Measurements from ENCODE around the gene AREL1.
A peak's percentile ranks its signal among the peaks of the same experiment; 100 is the strongest.

AREL1 gene

DNA sequence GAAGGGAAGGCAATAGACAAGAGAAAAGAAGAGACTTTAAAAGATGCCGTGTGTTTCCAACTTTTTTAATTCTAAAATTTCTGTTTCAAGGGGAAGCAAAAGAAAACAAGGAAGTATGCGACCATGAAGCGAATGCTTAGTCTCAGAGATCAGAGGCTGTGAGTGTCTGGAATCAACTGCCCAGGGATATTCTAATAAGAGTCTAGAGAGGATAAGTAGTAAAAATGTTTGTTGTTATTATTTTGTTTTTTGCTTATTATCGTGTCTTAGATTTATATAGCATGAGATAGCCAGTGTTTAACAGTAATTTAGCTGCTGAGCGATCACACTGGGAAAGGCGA, 485 bp upstream of the AREL1 start:
- Mint-ChIP-seq H3K4me3 (peak overlapping the region; percentile 98), H3K27me3 (no peaks in the 10 kb centered on the region), H3K27ac (peak overlapping the region; percentile 97), H3K9me3 (no peaks in the 10 kb centered on the region), H3K4me1 (ENCODE audit: low read depth) (peaks cover 54% of the 10 kb centered on the region), H3K36me3 (ENCODE audit: low read depth) (peaks cover 54% of the 10 kb centered on the region)
- DNase-seq = no peak

DNA sequence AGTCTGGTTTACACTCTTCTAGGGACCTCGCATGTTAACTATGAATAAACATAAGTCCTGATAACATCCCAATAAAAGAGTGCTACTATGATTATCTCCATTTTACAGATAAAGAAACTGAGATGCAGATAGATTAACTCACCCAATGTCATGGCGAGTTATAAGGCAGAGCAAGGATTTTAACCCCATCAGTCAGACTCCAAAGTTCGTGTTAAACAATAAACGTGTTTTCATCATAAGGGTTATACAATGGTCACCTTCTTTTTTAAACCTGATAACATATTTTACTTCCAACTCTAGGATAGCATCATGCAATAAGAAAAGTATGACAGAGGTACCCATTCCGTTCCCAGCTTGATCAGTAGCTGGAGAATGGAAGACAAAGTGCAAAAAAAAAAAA, 1.2 kb downstream of the AREL1 start:
- Mint-ChIP-seq H3K4me3 (peak overlapping the region; percentile 98), H3K9me3 (no peaks in the 10 kb centered on the region), H3K36me3 (ENCODE audit: low read depth) (peaks cover 40% of the 10 kb centered on the region), H3K27ac (no peak overlapping the region), H3K4me1 (ENCODE audit: low read depth) (peaks cover 59% of the 10 kb centered on the region), H3K27me3 (no peaks in the 10 kb centered on the region)
- no peak for DNase-seq

DNA sequence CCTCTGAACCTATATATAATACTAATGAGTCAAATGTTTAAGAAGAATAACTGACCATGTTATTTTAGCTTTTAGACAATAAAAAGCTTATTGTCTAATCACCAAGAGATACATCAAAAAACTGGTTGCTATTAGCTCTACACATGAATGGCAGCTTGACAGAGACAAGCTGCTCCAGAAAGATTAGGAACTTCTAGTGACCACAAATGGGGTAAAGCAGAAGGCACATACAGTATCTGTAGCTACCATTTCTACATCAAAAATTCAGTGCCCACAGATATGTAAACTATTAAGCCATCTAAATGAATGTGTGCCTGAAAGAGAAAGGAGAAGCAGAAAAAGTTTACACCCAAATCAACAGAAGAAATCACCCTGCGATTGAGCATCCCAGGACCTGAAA, 2.4 kb downstream of the AREL1 start:
- H3K27me3 Mint-ChIP-seq = no peaks in the 10 kb centered on the region
- H3K27ac Mint-ChIP-seq = no peak overlapping the region
- peak overlapping the region; percentile 18 for H3K4me3 Mint-ChIP-seq
- H3K9me3 Mint-ChIP-seq = no peaks in the 10 kb centered on the region
- peaks cover 62% of the 10 kb centered on the region for H3K4me1 Mint-ChIP-seq (ENCODE audit: low read depth)
- peaks cover 30% of the 10 kb centered on the region for H3K36me3 Mint-ChIP-seq (ENCODE audit: low read depth)
- DNase-seq = no peak

DNA sequence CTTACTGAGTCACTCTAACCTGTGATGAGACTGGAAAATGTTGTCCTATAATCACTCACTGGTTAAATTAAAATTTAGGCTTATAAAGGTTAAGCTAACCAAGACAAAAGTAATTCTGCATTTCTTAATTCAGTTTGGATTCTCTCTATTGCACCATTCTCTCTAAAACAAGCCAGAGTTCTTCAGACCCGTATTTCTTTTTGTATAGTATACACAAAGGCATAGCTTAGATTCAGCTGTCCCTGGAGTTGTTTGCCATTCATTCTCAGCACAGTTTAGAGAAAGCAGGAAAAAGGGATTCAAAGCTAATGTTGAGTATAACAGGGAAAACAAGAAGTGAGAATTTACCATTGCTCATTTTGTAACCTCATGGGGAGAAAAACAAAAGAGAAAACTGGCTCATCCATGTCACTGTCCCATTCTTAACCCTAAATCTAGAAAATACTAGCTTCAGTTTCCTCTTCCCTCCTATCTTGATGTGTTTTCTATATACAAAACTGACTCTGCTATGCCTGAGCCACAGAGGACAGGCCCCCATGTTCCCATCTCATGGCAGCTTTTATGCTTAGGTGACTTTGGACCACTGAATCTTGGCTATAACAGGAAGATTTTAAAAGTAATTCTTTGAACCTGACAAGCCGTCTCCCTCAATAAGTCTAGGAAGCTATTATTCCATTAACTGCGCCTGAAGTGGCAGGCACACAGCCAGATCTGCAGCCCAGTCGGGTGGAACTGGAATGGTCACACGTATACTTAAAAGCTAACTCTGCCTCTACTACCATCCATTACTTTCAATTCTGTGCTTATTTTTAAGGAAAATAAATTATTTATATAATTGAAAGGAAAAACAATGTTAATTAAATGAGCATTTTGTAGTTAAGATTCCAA, 7.0 kb downstream of the AREL1 start:
- peaks cover 6% of the 10 kb centered on the region for H3K9me3 Mint-ChIP-seq
- peaks cover 53% of the 10 kb centered on the region for H3K4me1 Mint-ChIP-seq (ENCODE audit: low read depth)
- no peak for DNase-seq
- no peak overlapping the region for H3K4me3 Mint-ChIP-seq
- no peak overlapping the region for H3K27ac Mint-ChIP-seq
- peaks cover 31% of the 10 kb centered on the region for H3K36me3 Mint-ChIP-seq (ENCODE audit: low read depth)
- H3K27me3 Mint-ChIP-seq = no peaks in the 10 kb centered on the region

DNA sequence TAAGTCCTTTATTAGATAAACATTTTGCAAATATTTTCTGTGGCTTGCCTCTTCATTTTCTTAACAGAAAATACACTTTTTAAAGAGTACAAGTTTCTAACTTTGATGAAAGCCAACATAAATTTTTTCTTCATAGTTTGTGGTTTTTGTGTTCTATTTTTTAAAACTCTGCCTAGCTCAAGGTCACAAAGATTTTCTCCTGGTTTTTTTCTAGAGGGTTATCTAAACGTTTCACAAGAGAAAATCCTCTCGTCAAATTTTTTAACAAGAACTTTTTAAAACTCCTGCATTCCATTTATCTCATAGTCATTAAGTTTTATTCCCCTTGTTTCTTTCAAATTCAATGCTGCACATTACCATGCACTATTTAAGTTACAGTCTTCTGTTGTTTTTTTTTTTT, 8.2 kb downstream of the AREL1 start:
- H3K4me1 Mint-ChIP-seq (ENCODE audit: low read depth) = peaks cover 47% of the 10 kb centered on the region
- DNase-seq = no peak
- peaks cover 6% of the 10 kb centered on the region for H3K9me3 Mint-ChIP-seq
- H3K36me3 Mint-ChIP-seq (ENCODE audit: low read depth) = peaks cover 38% of the 10 kb centered on the region
- no peak overlapping the region for H3K27ac Mint-ChIP-seq
- H3K4me3 Mint-ChIP-seq = no peak overlapping the region
- no peaks in the 10 kb centered on the region for H3K27me3 Mint-ChIP-seq

DNA sequence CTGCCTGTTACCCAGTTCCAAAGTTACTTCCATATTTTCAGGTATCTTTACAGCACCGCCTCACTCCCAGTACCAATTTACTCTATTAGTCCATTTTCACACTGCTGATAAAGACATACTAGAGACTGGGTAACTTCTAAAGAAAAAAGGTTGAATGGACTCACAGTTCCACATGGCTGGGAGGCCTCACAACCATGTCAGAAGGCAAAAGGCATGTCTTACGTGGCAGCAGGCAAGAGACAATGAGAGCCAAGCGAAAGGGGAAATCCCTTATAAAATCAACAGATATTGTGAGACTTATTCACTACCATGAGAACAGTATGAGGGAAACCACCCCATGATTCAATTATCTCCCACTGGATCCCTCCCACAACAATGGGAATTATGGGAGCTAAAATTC, 9.8 kb downstream of the AREL1 start:
- Mint-ChIP-seq H3K36me3 (ENCODE audit: low read depth) (peaks cover 45% of the 10 kb centered on the region), H3K4me3 (no peak overlapping the region), H3K27ac (no peak overlapping the region), H3K27me3 (no peaks in the 10 kb centered on the region), H3K9me3 (peaks cover 6% of the 10 kb centered on the region), H3K4me1 (ENCODE audit: low read depth) (peaks cover 40% of the 10 kb centered on the region)
- DNase-seq = no peak

DNA sequence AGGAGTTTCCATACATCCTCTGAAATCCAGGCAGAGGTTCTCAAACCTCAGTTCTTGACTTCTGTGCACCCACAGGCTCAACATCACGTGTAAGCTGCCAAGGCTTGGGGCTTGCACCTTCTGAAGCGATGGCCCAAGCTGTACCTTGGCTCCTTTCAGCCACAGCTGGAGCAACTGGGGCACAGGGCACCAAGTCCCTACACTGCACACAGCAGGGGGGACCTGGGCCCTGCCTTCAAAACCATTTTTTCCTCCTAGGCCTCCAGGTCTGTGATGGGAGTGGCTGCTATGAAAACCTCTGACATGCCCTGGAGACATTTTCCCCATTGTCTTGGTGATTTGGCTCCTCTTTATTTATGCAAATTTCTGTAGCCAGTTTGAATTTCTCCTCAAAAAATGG, 10.6 kb downstream of the AREL1 start:
- peaks cover 42% of the 10 kb centered on the region for H3K4me1 Mint-ChIP-seq (ENCODE audit: low read depth)
- peaks cover 6% of the 10 kb centered on the region for H3K9me3 Mint-ChIP-seq
- H3K4me3 Mint-ChIP-seq = no peak overlapping the region
- H3K36me3 Mint-ChIP-seq (ENCODE audit: low read depth) = peaks cover 51% of the 10 kb centered on the region
- no peaks in the 10 kb centered on the region for H3K27me3 Mint-ChIP-seq
- no peak for DNase-seq
- no peak overlapping the region for H3K27ac Mint-ChIP-seq

DNA sequence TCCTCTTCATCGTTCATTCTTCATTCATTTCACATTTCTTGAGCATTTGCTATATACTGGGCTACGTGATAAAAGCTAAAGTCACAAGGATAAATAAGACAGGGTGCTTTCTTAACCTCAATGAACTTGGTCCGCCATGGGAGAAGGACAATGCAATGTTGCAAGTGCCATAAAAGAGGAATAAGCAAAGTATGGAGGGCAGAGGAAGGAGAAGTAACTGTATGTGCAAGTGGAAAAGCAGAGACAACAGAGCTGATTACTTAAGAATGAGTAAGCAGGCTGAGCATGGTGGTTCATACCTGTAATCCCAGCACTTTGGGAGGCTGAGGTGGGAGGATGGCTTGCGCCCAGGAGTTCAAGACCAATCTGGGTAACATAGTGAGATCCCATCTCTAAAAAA, 14.4 kb downstream of the AREL1 start:
- Mint-ChIP-seq H3K27ac (no peak overlapping the region), H3K27me3 (no peaks in the 10 kb centered on the region), H3K4me3 (no peak overlapping the region), H3K9me3 (peaks cover 6% of the 10 kb centered on the region), H3K36me3 (ENCODE audit: low read depth) (peaks cover 50% of the 10 kb centered on the region), H3K4me1 (ENCODE audit: low read depth) (peaks cover 30% of the 10 kb centered on the region)
- DNase-seq = no peak

DNA sequence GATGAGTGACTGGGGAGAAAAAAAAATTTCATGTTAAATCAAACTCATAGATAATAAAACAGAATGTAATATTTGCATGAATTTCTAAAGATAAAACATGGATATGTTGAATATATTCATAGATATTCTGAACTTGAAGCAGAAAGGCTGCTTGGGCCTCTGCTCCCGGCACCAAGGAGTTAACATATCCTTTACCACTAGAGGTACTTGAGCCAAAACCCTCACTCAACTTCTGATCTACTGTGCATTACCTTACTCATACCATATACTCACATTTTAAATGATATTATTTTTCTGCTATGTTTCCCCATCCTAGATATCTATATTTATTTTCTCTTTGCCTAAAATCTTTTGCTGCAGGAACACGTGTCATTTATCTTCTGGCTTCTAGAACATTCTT, 14.9 kb downstream of the AREL1 start:
- peaks cover 30% of the 10 kb centered on the region for H3K4me1 Mint-ChIP-seq (ENCODE audit: low read depth)
- H3K27ac Mint-ChIP-seq = no peak overlapping the region
- no peaks in the 10 kb centered on the region for H3K27me3 Mint-ChIP-seq
- no peak overlapping the region for H3K4me3 Mint-ChIP-seq
- H3K9me3 Mint-ChIP-seq = peaks cover 5% of the 10 kb centered on the region
- H3K36me3 Mint-ChIP-seq (ENCODE audit: low read depth) = peaks cover 46% of the 10 kb centered on the region
- no peak for DNase-seq

DNA sequence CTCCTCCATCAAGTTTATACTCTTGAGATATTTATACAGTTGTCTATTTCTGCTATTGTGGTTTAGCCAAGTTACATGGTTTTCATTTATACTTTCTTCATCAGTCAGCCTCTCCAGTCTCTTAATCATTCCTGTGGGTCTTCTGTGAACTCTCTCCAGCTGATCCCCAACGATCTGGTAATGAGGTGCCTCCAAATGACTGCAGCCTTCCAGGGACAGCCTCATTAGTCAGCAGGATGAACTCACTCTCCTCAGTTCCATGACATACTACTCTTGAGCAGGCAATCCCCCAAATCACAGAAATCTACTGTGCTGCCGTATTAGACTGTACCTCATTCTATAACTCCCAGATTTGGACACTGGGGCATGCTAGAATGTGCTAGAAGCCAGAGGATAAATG, 15.3 kb downstream of the AREL1 start:
- no peak for DNase-seq
- Mint-ChIP-seq H3K27ac (no peak overlapping the region), H3K36me3 (ENCODE audit: low read depth) (peaks cover 42% of the 10 kb centered on the region), H3K4me1 (ENCODE audit: low read depth) (peaks cover 26% of the 10 kb centered on the region), H3K27me3 (no peaks in the 10 kb centered on the region), H3K4me3 (no peak overlapping the region), H3K9me3 (peaks cover under 1% of the 10 kb centered on the region)

DNA sequence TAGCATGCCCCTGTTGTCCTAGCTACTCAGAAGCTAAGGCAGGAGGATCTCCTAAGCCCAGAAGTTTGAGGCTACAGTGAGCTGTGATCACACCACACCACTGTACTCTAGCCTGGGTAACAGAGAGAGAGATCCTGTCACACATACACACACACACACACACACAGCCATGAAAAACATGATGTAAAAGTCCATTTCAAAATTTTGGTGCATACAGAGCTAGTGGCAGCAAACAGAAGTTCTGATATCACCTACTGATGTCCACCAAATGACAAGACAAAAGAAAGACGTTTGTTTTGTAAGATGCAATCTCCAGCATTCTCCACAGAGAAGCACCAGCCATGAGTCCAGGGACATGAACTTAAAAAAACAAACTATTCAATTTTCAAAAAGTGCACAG, 15.9 kb downstream of the AREL1 start:
- H3K27me3 Mint-ChIP-seq = no peaks in the 10 kb centered on the region
- no peaks in the 10 kb centered on the region for H3K9me3 Mint-ChIP-seq
- peaks cover 26% of the 10 kb centered on the region for H3K4me1 Mint-ChIP-seq (ENCODE audit: low read depth)
- no peak overlapping the region for H3K4me3 Mint-ChIP-seq
- no peak for DNase-seq
- H3K27ac Mint-ChIP-seq = no peak overlapping the region
- peaks cover 42% of the 10 kb centered on the region for H3K36me3 Mint-ChIP-seq (ENCODE audit: low read depth)

DNA sequence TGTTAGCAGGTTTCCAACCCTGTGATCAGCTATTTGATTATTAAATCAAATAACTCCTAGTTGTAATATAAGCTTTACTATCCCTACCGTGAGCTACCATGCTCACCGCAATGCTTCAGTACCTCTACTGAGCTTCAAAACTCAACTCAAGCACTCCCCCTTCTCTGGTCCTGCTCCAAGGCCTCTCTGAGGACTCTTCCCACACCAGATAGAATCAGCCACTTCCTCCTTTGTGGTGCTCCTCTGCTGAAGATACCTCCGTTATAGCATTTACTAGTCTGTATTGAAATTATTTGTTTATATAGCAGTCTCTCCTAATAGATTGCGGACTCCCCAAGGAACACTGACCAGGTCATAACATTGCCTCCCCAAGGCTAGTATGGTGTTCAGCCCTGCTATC, 17.5 kb downstream of the AREL1 start:
- no peak for DNase-seq
- no peak overlapping the region for H3K4me3 Mint-ChIP-seq
- H3K27ac Mint-ChIP-seq = peak overlapping the region; percentile 24

DNA sequence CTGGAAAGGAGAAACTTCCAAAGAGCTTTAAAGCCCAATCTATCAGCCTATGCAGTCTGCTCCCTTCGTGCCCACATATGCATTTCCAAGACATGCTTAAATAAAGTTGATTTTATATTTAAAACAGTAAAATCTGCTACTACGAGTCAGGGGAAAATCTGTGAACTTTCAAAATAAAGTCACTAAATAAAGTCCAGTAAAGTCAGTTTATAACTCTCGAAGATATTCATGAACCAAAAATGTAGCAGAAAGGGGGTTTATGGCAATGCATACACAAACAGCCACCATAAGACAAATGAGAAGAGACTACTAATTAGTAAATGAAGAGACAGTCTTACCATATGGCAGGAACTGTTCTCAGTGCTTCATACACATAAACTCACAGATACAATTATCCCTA, 19.7 kb downstream of the AREL1 start:
- DNase-seq = no peak
- no peaks in the 10 kb centered on the region for H3K9me3 Mint-ChIP-seq
- H3K36me3 Mint-ChIP-seq (ENCODE audit: low read depth) = peaks cover 50% of the 10 kb centered on the region
- H3K27me3 Mint-ChIP-seq = no peaks in the 10 kb centered on the region
- no peak overlapping the region for H3K4me3 Mint-ChIP-seq
- no peak overlapping the region for H3K27ac Mint-ChIP-seq
- H3K4me1 Mint-ChIP-seq (ENCODE audit: low read depth) = peaks cover 14% of the 10 kb centered on the region

More for the DNA sequence above, 17.5 kb downstream of the AREL1 start:
- Mint-ChIP-seq H3K27me3 (no peaks in the 10 kb centered on the region), H3K36me3 (ENCODE audit: low read depth) (peaks cover 47% of the 10 kb centered on the region), H3K4me1 (ENCODE audit: low read depth) (peaks cover 23% of the 10 kb centered on the region), H3K9me3 (no peaks in the 10 kb centered on the region)

DNA sequence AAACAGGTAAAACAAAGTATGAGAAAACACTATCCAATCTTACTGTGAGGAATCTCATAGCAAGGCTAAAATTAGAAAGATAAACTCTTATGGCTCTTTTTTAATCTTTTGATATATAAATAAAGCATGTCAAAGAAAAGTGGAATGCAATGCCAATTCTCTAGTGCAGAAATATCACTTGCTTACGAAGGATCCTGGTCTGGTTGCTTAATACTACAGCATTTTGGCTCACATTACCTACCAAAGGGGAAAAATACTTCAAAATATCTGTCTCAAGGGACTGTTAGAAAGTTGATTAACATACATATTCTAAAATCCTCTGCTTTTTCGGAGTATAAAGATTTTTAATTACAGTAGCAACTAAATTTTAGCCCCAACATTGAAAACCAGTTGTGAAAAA, 21.4 kb downstream of the AREL1 start:
- no peaks in the 10 kb centered on the region for H3K27me3 Mint-ChIP-seq
- DNase-seq = no peak
- no peaks in the 10 kb centered on the region for H3K9me3 Mint-ChIP-seq
- no peak overlapping the region for H3K4me3 Mint-ChIP-seq
- peaks cover 50% of the 10 kb centered on the region for H3K36me3 Mint-ChIP-seq (ENCODE audit: low read depth)
- H3K27ac Mint-ChIP-seq = no peak overlapping the region
- H3K4me1 Mint-ChIP-seq (ENCODE audit: low read depth) = peaks cover 9% of the 10 kb centered on the region

DNA sequence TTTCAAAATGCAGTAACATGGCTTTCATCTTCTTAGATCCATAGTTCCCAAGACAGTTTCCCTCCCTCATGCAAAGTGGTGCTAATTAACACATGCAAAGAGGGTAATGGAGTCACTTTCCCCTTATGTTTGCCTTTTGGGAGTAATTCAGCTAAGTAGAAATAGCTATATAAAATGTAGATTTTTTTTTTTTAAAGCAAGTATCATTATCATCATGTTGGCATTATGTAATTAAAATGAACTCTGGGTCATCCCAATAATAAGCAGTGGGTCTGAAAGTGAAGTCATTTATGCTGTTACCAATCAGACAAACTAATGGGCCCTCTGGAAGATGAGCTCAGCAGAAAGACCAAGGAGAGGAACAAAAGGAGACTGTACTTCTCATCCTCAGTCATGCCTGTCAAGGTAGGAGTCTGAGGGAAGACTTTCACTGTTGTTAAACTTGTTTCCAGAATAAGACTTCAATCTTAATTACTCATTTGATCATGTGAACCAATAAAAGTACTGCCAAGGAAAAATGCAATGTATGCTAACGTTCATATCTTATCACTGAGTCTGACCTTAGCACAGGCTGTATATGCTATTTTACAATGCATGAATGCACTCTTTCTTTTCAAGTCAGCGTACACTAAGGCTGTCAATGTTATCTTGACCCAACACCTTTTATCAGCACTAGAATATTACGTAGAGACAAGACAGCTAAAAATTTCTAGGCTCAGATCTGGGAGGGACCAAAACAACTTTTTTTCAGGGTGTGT, 26.8 kb downstream of the AREL1 start:
- DNase-seq = no peak
- Mint-ChIP-seq H3K4me1 (ENCODE audit: low read depth) (peaks cover 19% of the 10 kb centered on the region), H3K36me3 (ENCODE audit: low read depth) (peaks cover 85% of the 10 kb centered on the region), H3K27me3 (no peaks in the 10 kb centered on the region), H3K4me3 (no peak overlapping the region), H3K27ac (no peak overlapping the region), H3K9me3 (no peaks in the 10 kb centered on the region)
